ENCODE results near the gene DUSP8. TPM values are rescaled to one million over a fixed set of nuclear protein-coding genes. Genes with fewer than 3 reads are reported as not detected.
"Not testable (repeated sequence)": the region's sequence is repeated elsewhere in the genome, so short reads cannot be mapped to it uniquely, and the experiment has no call there.

Gene DUSP8
- polyA plus RNA-seq, 2 donors = 0.69 to 0.84 TPM

GRCh38 chr11:1589996-1590395 is 17.9 kb upstream of the DUSP8 start:
- WGBS, 2 donors = 91 to 92% methylated on average over 6 of the region's 6 CpGs
- Histone ChIP-seq H3K9me3 (ENCODE audit: control insufficient read depth in 2 of 2, insufficient read depth in 1 of 2, low read depth in 1 of 2, low read length in 1 of 2) (no peaks in the 10 kb centered on the region), H3K27ac (ENCODE audit: low read depth in 2 of 2, low read length in 1 of 2) (no peak overlapping the region), H3K36me3 (ENCODE audit: control insufficient read depth in 2 of 2, insufficient read depth in 2 of 2, low read length in 1 of 2) (no peaks in the 10 kb centered on the region), H3K4me1 (ENCODE audit: control insufficient read depth in 2 of 2, insufficient read depth in 2 of 2, low read length in 1 of 2) (no peaks in the 10 kb centered on the region), H3K4me3 (ENCODE audit: low read depth in 1 of 2, low read length in 2 of 2) (no peak overlapping the region), H3K27me3 (ENCODE audit: control insufficient read depth in 1 of 2, insufficient read depth in 2 of 2, low read length in 2 of 2) (peaks cover 0 to 3% of the 10 kb centered on the region in 2 donors)

- WGBS, 2 donors = 19 to 28% methylated on average over 8 of the region's 10 CpGs
- H3K27me3 ChIP-seq (ENCODE audit: control insufficient read depth in 1 of 2, insufficient read depth in 2 of 2, low read length in 2 of 2); H3K4me1 ChIP-seq (ENCODE audit: control insufficient read depth in 2 of 2, insufficient read depth in 2 of 2, low read length in 1 of 2); H3K4me3 ChIP-seq (ENCODE audit: low read depth in 1 of 2, low read length in 2 of 2); H3K36me3 ChIP-seq (ENCODE audit: control insufficient read depth in 2 of 2, insufficient read depth in 2 of 2, low read length in 1 of 2); H3K27ac ChIP-seq (ENCODE audit: low read depth in 2 of 2, low read length in 1 of 2); H3K9me3 ChIP-seq (ENCODE audit: control insufficient read depth in 2 of 2, insufficient read depth in 1 of 2, low read depth in 1 of 2, low read length in 1 of 2): not testable (repeated sequence)
Observed at GRCh38 chr11:1589191-1589963, 17.3 kb upstream of the DUSP8 start.

- Histone ChIP-seq H3K4me1 (ENCODE audit: control insufficient read depth in 2 of 2, insufficient read depth in 2 of 2, low read length in 1 of 2) (no peaks in the 10 kb centered on the region), H3K9me3 (ENCODE audit: control insufficient read depth in 2 of 2, insufficient read depth in 1 of 2, low read depth in 1 of 2, low read length in 1 of 2) (no peaks in the 10 kb centered on the region), H3K27me3 (ENCODE audit: control insufficient read depth in 1 of 2, insufficient read depth in 2 of 2, low read length in 2 of 2) (peaks cover 0 to 3% of the 10 kb centered on the region in 2 donors), H3K36me3 (ENCODE audit: control insufficient read depth in 2 of 2, insufficient read depth in 2 of 2, low read length in 1 of 2) (no peaks in the 10 kb centered on the region), H3K27ac (ENCODE audit: low read depth in 2 of 2, low read length in 1 of 2) (no peak overlapping the region), H3K4me3 (ENCODE audit: low read depth in 1 of 2, low read length in 2 of 2) (no peak overlapping the region)
- WGBS, 2 donors = 72 to 78% methylated on average over 2 of the region's 2 CpGs
Observed at GRCh38 chr11:1586699-1587098, 14.6 kb upstream of the DUSP8 start.

GRCh38 chr11:1584661-1585370 is 12.7 kb upstream of the DUSP8 start, which contains the start of gene KRTAP5-1:
Gene KRTAP5-1, minus strand, starts transcription at chr11:1585283. Its CDS starts 34 bp downstream, at chr11:1585249.
- not testable (repeated sequence) for H3K4me1 ChIP-seq (ENCODE audit: control insufficient read depth in 2 of 2, insufficient read depth in 2 of 2, low read length in 1 of 2); H3K36me3 ChIP-seq (ENCODE audit: control insufficient read depth in 2 of 2, insufficient read depth in 2 of 2, low read length in 1 of 2); H3K4me3 ChIP-seq (ENCODE audit: low read depth in 1 of 2, low read length in 2 of 2); H3K9me3 ChIP-seq (ENCODE audit: control insufficient read depth in 2 of 2, insufficient read depth in 1 of 2, low read depth in 1 of 2, low read length in 1 of 2); H3K27me3 ChIP-seq (ENCODE audit: control insufficient read depth in 1 of 2, insufficient read depth in 2 of 2, low read length in 2 of 2); H3K27ac ChIP-seq (ENCODE audit: low read depth in 2 of 2, low read length in 1 of 2)
- 62 to 72% methylated on average over 9 of the region's 9 CpGs for WGBS, 2 donors

GRCh38 chr11:1582909-1583308 is 10.8 kb upstream of the DUSP8 start:
- H3K27ac ChIP-seq (ENCODE audit: low read depth in 2 of 2, low read length in 1 of 2); H3K27me3 ChIP-seq (ENCODE audit: control insufficient read depth in 1 of 2, insufficient read depth in 2 of 2, low read length in 2 of 2); H3K9me3 ChIP-seq (ENCODE audit: control insufficient read depth in 2 of 2, insufficient read depth in 1 of 2, low read depth in 1 of 2, low read length in 1 of 2); H3K36me3 ChIP-seq (ENCODE audit: control insufficient read depth in 2 of 2, insufficient read depth in 2 of 2, low read length in 1 of 2); H3K4me3 ChIP-seq (ENCODE audit: low read depth in 1 of 2, low read length in 2 of 2); H3K4me1 ChIP-seq (ENCODE audit: control insufficient read depth in 2 of 2, insufficient read depth in 2 of 2, low read length in 1 of 2): not testable (repeated sequence)
- WGBS, 2 donors = 71 to 82% methylated on average over 2 of the region's 2 CpGs

- H3K36me3 ChIP-seq (ENCODE audit: control insufficient read depth in 2 of 2, insufficient read depth in 2 of 2, low read length in 1 of 2) = no peaks in the 10 kb centered on the region
- H3K4me3 ChIP-seq (ENCODE audit: low read depth in 1 of 2, low read length in 2 of 2) = no peak overlapping the region
- no peaks in the 10 kb centered on the region for H3K27me3 ChIP-seq (ENCODE audit: control insufficient read depth in 1 of 2, insufficient read depth in 2 of 2, low read length in 2 of 2)
- WGBS, 2 donors = 83 to 84% methylated on average over 9 of the region's 9 CpGs
- no peak overlapping the region for H3K27ac ChIP-seq (ENCODE audit: low read depth in 2 of 2, low read length in 1 of 2)
- H3K4me1 ChIP-seq (ENCODE audit: control insufficient read depth in 2 of 2, insufficient read depth in 2 of 2, low read length in 1 of 2) = no peaks in the 10 kb centered on the region
- peaks cover 4 to 7% of the 10 kb centered on the region in 2 donors for H3K9me3 ChIP-seq (ENCODE audit: control insufficient read depth in 2 of 2, insufficient read depth in 1 of 2, low read depth in 1 of 2, low read length in 1 of 2)
Observed at GRCh38 chr11:1581976-1582375, 9.9 kb upstream of the DUSP8 start.

- Histone ChIP-seq H3K9me3 (ENCODE audit: control insufficient read depth in 2 of 2, insufficient read depth in 1 of 2, low read depth in 1 of 2, low read length in 1 of 2) (peaks cover 4 to 7% of the 10 kb centered on the region in 2 donors), H3K36me3 (ENCODE audit: control insufficient read depth in 2 of 2, insufficient read depth in 2 of 2, low read length in 1 of 2) (no peaks in the 10 kb centered on the region), H3K27ac (ENCODE audit: low read depth in 2 of 2, low read length in 1 of 2) (no peak overlapping the region), H3K4me1 (ENCODE audit: control insufficient read depth in 2 of 2, insufficient read depth in 2 of 2, low read length in 1 of 2) (peaks cover 4% of the 10 kb centered on the region in 2 donors), H3K27me3 (ENCODE audit: control insufficient read depth in 1 of 2, insufficient read depth in 2 of 2, low read length in 2 of 2) (peaks cover 0 to 2% of the 10 kb centered on the region in 2 donors), H3K4me3 (ENCODE audit: low read depth in 1 of 2, low read length in 2 of 2) (no peak overlapping the region)
- WGBS, 2 donors = 73 to 84% methylated on average over 6 of the region's 6 CpGs
Observed at GRCh38 chr11:1576825-1577224, 4.8 kb upstream of the DUSP8 start.

GRCh38 chr11:1575756-1576155 is 3.7 kb upstream of the DUSP8 start:
- H3K27ac ChIP-seq (ENCODE audit: low read depth in 2 of 2, low read length in 1 of 2); H3K27me3 ChIP-seq (ENCODE audit: control insufficient read depth in 1 of 2, insufficient read depth in 2 of 2, low read length in 2 of 2); H3K36me3 ChIP-seq (ENCODE audit: control insufficient read depth in 2 of 2, insufficient read depth in 2 of 2, low read length in 1 of 2); H3K9me3 ChIP-seq (ENCODE audit: control insufficient read depth in 2 of 2, insufficient read depth in 1 of 2, low read depth in 1 of 2, low read length in 1 of 2); H3K4me1 ChIP-seq (ENCODE audit: control insufficient read depth in 2 of 2, insufficient read depth in 2 of 2, low read length in 1 of 2); H3K4me3 ChIP-seq (ENCODE audit: low read depth in 1 of 2, low read length in 2 of 2): not testable (repeated sequence)
- 77 to 80% methylated on average over 16 of the region's 16 CpGs for WGBS, 2 donors

- no peak overlapping the region for H3K4me3 ChIP-seq (ENCODE audit: low read depth in 1 of 2, low read length in 2 of 2)
- H3K36me3 ChIP-seq (ENCODE audit: control insufficient read depth in 2 of 2, insufficient read depth in 2 of 2, low read length in 1 of 2) = no peaks in the 10 kb centered on the region
- 13% methylated on average over 7 of the region's 7 CpGs for whole genome bisulfite sequencing, 2 donors
- peaks cover 0 to 2% of the 10 kb centered on the region in 2 donors for H3K27me3 ChIP-seq (ENCODE audit: control insufficient read depth in 1 of 2, insufficient read depth in 2 of 2, low read length in 2 of 2)
- H3K27ac ChIP-seq (ENCODE audit: low read depth in 2 of 2, low read length in 1 of 2) = no peak overlapping the region
- peaks cover 6 to 7% of the 10 kb centered on the region in 2 donors for H3K4me1 ChIP-seq (ENCODE audit: control insufficient read depth in 2 of 2, insufficient read depth in 2 of 2, low read length in 1 of 2)
- H3K9me3 ChIP-seq (ENCODE audit: control insufficient read depth in 2 of 2, insufficient read depth in 1 of 2, low read depth in 1 of 2, low read length in 1 of 2) = peaks cover 4 to 7% of the 10 kb centered on the region in 2 donors
Observed at GRCh38 chr11:1574933-1575242, 2.8 kb upstream of the DUSP8 start.

Measured in esophagus (tissue), 2 donors.